ENCODE data around the gene VGLL4.

VGLL4 gene

DNA sequence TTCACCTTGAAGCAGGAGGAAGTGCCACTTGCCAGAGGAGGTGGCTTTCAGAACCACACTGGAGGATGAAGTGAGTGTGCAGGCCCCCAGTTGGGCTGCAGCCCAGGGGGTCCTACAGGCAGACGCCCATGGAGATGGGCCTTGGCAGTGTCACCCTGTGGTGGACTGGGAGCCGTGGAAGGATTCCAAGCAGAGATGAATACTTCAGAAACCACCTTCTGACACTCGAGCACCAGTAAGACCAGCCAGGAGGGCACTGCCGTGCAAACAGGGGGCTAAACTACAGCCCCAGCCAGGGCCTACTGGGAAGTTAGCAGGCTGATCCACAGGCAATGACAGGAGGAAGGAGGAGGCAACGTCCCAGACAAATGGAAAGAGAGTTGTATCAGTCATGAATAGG lies 55.4 kb downstream of the VGLL4 start:
- H3K27me3 ChIP-seq (ENCODE audit: control insufficient read depth, insufficient read depth, low read length) = no peaks in the 10 kb centered on the region
- H3K9me3 ChIP-seq (ENCODE audit: control insufficient read depth, low read length) = no peaks in the 10 kb centered on the region
- peaks cover 25% of the 10 kb centered on the region for H3K4me1 ChIP-seq
- H2AFZ ChIP-seq = no peak overlapping the region
- TF ChIP-seq, protein P1, sequence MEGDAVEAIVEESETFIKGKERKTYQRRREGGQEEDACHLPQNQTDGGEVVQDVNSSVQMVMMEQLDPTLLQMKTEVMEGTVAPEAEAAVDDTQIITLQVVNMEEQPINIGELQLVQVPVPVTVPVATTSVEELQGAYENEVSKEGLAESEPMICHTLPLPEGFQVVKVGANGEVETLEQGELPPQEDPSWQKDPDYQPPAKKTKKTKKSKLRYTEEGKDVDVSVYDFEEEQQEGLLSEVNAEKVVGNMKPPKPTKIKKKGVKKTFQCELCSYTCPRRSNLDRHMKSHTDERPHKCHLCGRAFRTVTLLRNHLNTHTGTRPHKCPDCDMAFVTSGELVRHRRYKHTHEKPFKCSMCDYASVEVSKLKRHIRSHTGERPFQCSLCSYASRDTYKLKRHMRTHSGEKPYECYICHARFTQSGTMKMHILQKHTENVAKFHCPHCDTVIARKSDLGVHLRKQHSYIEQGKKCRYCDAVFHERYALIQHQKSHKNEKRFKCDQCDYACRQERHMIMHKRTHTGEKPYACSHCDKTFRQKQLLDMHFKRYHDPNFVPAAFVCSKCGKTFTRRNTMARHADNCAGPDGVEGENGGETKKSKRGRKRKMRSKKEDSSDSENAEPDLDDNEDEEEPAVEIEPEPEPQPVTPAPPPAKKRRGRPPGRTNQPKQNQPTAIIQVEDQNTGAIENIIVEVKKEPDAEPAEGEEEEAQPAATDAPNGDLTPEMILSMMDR (IDR thresholded peaks at IDR 0.05) = no peak
- H3K4me2 ChIP-seq (ENCODE audit: low read length) = no peak overlapping the region
- no peak overlapping the region for H3K4me3 ChIP-seq (ENCODE audit: low read depth, low read length)
- no peak overlapping the region for H3K27ac ChIP-seq
- no peaks in the 10 kb centered on the region for H3K36me3 ChIP-seq (ENCODE audit: control insufficient read depth, insufficient read depth, low read length)
- H3K9ac ChIP-seq = no peak overlapping the region
- peaks cover 62% of the 10 kb centered on the region for H3K79me2 ChIP-seq

DNA sequence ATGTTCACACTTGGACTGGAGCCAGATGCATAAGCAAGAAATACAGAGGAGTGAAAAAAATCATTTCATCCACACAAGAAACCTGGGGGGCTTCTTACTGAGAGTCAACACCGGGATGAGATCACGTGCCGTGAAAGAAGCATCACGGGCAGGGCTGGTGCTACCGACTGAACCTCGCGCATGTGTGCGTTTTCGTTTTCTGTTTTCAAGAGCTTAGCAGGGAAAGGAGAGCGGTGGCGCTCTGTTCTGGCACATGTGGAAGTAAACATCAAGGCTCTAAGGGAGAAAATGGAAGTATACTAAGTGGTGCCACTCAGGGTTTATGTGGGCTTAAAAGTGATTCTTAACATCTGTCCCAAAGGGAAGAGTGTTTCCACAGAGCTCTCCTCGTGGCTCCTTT lies 55.9 kb downstream of the VGLL4 start:
- TF ChIP-seq, protein P1 (IDR thresholded peaks at IDR 0.05) = no peak
- Histone ChIP-seq H3K4me3 (ENCODE audit: low read depth, low read length) (no peak overlapping the region), H3K4me2 (ENCODE audit: low read length) (no peak overlapping the region), H3K4me1 (peaks cover 23% of the 10 kb centered on the region), H3K9me3 (ENCODE audit: control insufficient read depth, low read length) (no peaks in the 10 kb centered on the region), H3K9ac (no peak overlapping the region), H3K79me2 (peaks cover 63% of the 10 kb centered on the region), H2AFZ (no peak overlapping the region), H3K27ac (no peak overlapping the region), H3K27me3 (ENCODE audit: control insufficient read depth, insufficient read depth, low read length) (no peaks in the 10 kb centered on the region), H3K36me3 (ENCODE audit: control insufficient read depth, insufficient read depth, low read length) (no peaks in the 10 kb centered on the region)

DNA sequence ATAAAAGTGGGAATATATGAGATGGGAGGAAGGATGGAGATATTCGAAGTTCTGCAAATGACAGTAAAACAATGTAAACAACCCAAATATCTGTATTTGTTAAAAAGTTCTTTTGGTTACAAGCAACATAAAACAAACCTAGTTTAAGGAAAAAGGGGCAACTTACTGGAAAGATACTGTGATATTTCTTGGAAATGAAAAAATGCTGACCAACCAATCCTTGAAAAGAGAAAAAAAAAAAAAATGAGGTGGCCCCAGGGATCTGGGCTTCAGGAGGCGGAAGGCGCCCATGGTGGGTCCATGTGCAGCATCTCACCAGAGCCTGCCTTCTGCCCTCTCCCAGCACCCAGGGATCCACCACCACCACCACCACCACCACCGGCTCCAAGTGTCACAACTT lies 59.1 kb downstream of the VGLL4 start:
- Histone ChIP-seq H3K4me2 (ENCODE audit: low read length) (no peak overlapping the region), H3K4me3 (ENCODE audit: low read depth, low read length) (no peak overlapping the region), H3K79me2 (peaks cover 64% of the 10 kb centered on the region), H3K27me3 (ENCODE audit: control insufficient read depth, insufficient read depth, low read length) (no peaks in the 10 kb centered on the region), H3K9ac (no peak overlapping the region), H3K36me3 (ENCODE audit: control insufficient read depth, insufficient read depth, low read length) (no peaks in the 10 kb centered on the region), H3K4me1 (peaks cover 8% of the 10 kb centered on the region), H3K9me3 (ENCODE audit: control insufficient read depth, low read length) (no peaks in the 10 kb centered on the region), H3K27ac (no peak overlapping the region), H2AFZ (no peak overlapping the region)
- TF ChIP-seq, protein P1 (IDR thresholded peaks at IDR 0.05) = no peak

DNA sequence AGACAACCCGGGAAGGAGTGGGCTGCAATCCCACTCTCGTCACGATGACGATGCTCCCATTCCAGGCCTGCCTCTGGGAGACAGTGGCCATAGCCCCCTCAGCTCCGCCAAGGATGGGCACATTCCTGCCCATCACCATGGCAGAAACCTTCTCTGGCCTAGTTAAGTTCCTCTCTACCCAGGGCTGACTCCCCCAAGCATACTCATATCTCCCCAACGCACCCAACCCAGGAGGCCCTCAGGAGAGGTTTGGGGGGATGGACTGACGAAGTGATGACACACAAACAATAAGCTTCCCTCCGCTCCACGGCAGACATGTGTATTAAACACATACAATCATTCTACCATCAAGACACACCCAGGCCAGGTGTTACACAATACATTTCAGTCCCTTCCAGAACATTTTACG lies 60.1 kb downstream of the VGLL4 start:
- H2AFZ ChIP-seq = no peak overlapping the region
- no peak overlapping the region for H3K9ac ChIP-seq
- peaks cover 4% of the 10 kb centered on the region for H3K4me1 ChIP-seq
- no peak overlapping the region for H3K4me3 ChIP-seq (ENCODE audit: low read depth, low read length)
- no peak overlapping the region for H3K4me2 ChIP-seq (ENCODE audit: low read length)
- no peaks in the 10 kb centered on the region for H3K27me3 ChIP-seq (ENCODE audit: control insufficient read depth, insufficient read depth, low read length)
- no peaks in the 10 kb centered on the region for H3K36me3 ChIP-seq (ENCODE audit: control insufficient read depth, insufficient read depth, low read length)
- H3K27ac ChIP-seq = no peak overlapping the region
- H3K9me3 ChIP-seq (ENCODE audit: control insufficient read depth, low read length) = no peaks in the 10 kb centered on the region
- peaks cover 61% of the 10 kb centered on the region for H3K79me2 ChIP-seq
- TF ChIP-seq, protein P1 (IDR thresholded peaks at IDR 0.05) = no peak

DNA sequence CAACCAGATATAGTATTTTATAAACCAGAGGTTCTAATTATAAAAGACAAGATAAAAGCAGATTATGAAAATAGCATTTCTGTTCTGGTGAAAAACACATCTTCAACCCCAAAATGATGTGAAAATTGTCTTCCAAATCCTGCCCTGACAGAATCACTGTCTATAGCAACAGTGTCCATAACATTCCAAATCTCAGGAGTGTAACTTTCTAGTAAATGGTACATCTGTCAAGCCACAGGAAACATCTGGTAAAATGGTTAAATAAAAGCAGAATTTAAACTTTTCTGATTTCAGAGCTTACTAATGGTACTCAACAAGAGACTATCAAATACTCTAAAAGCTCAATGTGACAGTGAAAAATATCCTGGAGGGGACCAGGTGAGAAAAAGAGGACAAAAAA lies 60.5 kb downstream of the VGLL4 start:
- Histone ChIP-seq H3K4me1 (peaks cover 4% of the 10 kb centered on the region), H3K36me3 (ENCODE audit: control insufficient read depth, insufficient read depth, low read length) (no peaks in the 10 kb centered on the region), H3K9me3 (ENCODE audit: control insufficient read depth, low read length) (no peaks in the 10 kb centered on the region), H2AFZ (no peak overlapping the region), H3K27ac (no peak overlapping the region), H3K4me2 (ENCODE audit: low read length) (no peak overlapping the region), H3K79me2 (peaks cover 58% of the 10 kb centered on the region), H3K9ac (no peak overlapping the region), H3K27me3 (ENCODE audit: control insufficient read depth, insufficient read depth, low read length) (no peaks in the 10 kb centered on the region), H3K4me3 (ENCODE audit: low read depth, low read length) (no peak overlapping the region)
- TF ChIP-seq, protein P1 (IDR thresholded peaks at IDR 0.05) = no peak
